GM12873 (cell line): Measurements from ENCODE around the gene RAB3A.

Source experiments
- CTCF ChIP-seq: IDR thresholded peaks from 2 replicates; pipeline ENCODE4 v1.5.1; 2012; ENCODE audit warnings: low read depth, mild to moderate bottlenecking, moderate library complexity, low read length, control low read depth; ENCODE audit not compliant: insufficient read depth; ENCODE audit errors: missing control alignments

RAB3A gene

DNA sequence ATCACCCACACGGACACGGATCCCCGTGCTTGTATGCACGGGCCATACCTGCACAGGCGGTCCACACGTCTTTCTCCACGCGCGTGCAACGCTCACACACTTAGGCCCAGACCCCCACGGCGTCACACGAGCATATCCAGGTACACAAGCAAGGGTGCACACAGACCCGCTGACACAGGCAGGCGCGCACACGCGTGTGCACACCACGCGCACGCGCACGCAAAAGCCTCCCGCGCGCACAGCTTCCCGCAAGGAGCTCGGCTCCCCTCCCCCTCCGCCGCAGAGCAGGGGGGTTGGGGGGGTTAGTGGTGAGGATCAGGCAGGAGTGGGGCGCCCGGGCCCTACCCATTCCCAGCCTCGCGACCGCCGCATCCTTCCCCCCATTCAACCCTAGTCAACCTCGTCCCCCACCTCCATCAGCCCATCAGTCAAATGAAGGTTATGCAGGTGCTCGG lies 407 bp downstream of the RAB3A start:
- TF ChIP-seq CTCF = no peak

DNA sequence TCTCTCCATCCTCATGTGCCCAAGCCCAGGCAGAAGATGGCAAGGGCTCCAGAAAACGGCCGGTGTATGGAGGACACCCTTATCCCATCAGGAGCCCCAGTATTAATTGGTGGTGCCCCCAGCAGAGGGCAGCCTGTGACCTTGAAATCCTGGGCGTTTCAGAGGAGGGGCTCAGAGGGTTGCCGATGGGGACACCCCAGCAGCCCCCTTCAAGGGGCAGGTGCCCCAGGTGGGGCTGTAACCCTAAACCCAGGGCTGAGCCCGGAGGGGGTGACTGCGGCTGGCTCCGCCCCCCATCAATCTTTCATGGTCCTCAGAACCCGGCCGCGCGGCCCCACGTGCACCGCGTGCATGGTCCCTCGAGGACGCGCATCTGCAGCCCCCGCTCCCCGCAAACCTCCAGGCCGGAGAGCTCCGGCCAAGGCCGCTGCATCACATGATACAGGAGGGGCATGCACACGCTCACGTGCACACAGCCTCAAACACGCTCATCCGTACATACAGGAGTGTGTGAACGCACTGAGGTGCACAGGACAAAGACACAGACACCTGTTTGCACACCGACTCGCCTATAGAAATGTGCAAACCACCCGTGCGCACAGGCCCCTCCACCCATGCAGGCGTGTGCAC lies 949 bp downstream of the RAB3A start:
- TF ChIP-seq CTCF = peak; percentile 46

DNA sequence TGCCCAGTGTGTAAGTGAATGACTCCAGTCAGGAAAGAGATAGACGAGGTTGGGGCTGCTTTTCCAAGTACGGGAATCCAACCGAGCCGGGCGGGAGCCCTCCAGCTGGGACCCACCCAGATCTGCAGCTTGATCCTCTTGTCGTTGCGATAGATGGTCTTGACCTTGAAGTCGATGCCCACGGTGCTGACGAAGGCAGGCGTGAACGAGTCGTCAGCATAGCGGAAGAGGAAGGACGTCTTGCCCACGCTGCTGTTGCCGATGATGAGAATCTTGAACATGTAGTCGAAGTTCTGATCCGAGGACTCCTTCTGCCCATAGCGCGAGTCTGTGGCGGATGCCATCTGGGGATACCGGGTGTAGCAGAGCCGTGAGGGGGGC lies 1.5 kb downstream of the RAB3A start:
- TF ChIP-seq CTCF = no peak

DNA sequence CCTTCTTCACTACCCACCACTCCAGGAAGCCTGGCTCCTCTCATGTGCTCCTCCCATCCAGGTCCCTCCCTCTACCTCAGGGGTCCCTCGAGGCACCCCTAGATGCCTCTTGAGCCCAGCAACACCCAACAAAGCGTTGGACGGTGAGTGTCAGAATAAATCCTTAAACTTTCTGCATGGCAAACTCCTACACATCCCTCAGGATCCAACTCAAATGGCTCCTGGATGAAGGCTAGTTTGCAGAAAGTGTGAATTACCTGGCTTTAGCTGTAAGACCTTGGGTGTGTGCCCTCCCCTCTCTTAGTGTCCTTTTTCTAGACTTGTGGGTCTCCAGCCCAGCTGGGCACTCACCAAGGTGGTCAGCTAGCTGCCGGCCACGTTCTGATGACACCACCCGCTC lies 5.5 kb downstream of the RAB3A start:
- TF ChIP-seq CTCF = no peak

DNA sequence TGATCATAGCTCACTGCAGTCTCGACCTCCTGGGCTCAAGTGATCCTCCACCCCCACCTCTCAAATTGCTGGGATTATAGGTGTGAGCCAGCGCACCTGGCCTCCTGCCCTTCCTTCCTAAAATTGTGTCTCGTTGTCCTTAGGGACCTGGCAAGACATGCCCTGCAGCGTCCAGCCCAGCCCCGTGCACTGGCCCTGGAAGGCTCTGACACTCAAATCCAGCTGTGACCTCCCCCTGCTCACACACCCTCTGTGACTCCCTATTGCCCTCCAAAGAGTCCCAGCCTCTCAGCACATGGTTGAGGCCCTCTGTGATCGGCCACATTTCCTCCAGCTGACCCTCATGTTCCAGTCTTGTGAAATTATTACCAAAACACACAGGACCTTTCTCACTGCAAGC lies 5.9 kb downstream of the RAB3A start:
- TF ChIP-seq CTCF = no peak

GRCh38 chr19:18197306-18197705 lies 6.5 kb downstream of the RAB3A start:
- TF ChIP-seq CTCF = no peak

GRCh38 chr19:18196511-18196845 lies 7.4 kb downstream of the RAB3A start:
- no peak for TF ChIP-seq CTCF
